Testis (tissue), 3 donors: ENCODE data around the gene CKAP4. TPM values are rescaled to one million over a fixed set of nuclear protein-coding genes. Genes with fewer than 3 reads are reported as not detected.

Experiments
- DNase-seq: peaks from one replicate; pipeline ENCODE4 v3.0.0-alpha.2; 2019
- H3K27ac ChIP-seq, 2 donors: fragments of 200-600 bp; sonication (generic); one replicate each; pipeline ENCODE4 v1.5.1; 2019
- H3K27me3 ChIP-seq: fragments of 200-600 bp; sonication (generic); one replicate; pipeline ENCODE4 v1.5.1; 2019
- H3K36me3 ChIP-seq: fragments of 200-600 bp; sonication (generic); one replicate; pipeline ENCODE4 v1.5.1; 2017; ENCODE audit warnings: low read depth; ENCODE audit errors: missing control alignments
- H3K4me1 ChIP-seq: fragments of 200-600 bp; sonication (generic); one replicate; pipeline ENCODE4 v1.5.1; 2019
- H3K4me3 ChIP-seq, 2 donors: fragments of 200-600 bp; sonication (generic); one replicate each; pipeline ENCODE4 v1.5.1; 2017 to 2019
- H3K9me3 ChIP-seq: fragments of 200-600 bp; sonication (generic); one replicate; pipeline ENCODE4 v1.5.1; 2017
- POLR2A ChIP-seq: fragments of 450-650 bp; IDR thresholded peaks from one replicate; pipeline ENCODE4 v1.6.1; 2017; ENCODE audit warnings: antibody characterized with exemption, mild to moderate bottlenecking, moderate library complexity
- WGBS, 2 donors: methylation state at CpG; one replicate each; pipeline ENCODE4 v1.1.5; 2018; 5-methylcytosine and 5-hydroxymethylcytosine counted together
- intact Hi-C: fragments of 100-400 bp; cut with DNase I; formaldehyde crosslinking; loops from one replicate; pipeline ENCODE4 v1.15.1; 2023; ENCODE audit warnings: low total_unique reads
- polyA plus RNA-seq: library from polyadenylated mRNA; stranded (reverse); fragments of 350-450 nt; fragmentation: Illumina TruSeq; extraction: RNeasy Lipid Tissue Mini Kit (QIAGEN cat#74804); gene quantifications from one replicate; pipeline ENCODE4 v1.2.3, GENCODE V29; 2014; ENCODE audit warnings: low read depth, low replicate concordance; ENCODE audit not compliant: insufficient read depth
- total RNA-seq, 2 donors: library from RNA; depleted of rRNA; stranded (reverse); fragments of >200 nt; gene quantifications; one replicate each; pipeline ENCODE4 v1.2.3, GENCODE V29; 2016
- TF ChIP-seq, protein P1 (sequence below), 3 experiments: fragments of 450-650 bp in 2 of 3; fragments of 200-600 bp in 1 of 3; sonication (generic) in 1 of 3; IDR thresholded peaks; one replicate each; pipeline ENCODE4 v1.5.1; 2016 to 2019; ENCODE audit warnings: antibody characterized with exemption in 3 of 3, mild to moderate bottlenecking in 2 of 3, moderate library complexity in 1 of 3

Gene CKAP4
- total and polyA plus RNA-seq, 3 donors from 2014 or later, result 26.8 to 31.3 (median 31.2) TPM

DNA sequence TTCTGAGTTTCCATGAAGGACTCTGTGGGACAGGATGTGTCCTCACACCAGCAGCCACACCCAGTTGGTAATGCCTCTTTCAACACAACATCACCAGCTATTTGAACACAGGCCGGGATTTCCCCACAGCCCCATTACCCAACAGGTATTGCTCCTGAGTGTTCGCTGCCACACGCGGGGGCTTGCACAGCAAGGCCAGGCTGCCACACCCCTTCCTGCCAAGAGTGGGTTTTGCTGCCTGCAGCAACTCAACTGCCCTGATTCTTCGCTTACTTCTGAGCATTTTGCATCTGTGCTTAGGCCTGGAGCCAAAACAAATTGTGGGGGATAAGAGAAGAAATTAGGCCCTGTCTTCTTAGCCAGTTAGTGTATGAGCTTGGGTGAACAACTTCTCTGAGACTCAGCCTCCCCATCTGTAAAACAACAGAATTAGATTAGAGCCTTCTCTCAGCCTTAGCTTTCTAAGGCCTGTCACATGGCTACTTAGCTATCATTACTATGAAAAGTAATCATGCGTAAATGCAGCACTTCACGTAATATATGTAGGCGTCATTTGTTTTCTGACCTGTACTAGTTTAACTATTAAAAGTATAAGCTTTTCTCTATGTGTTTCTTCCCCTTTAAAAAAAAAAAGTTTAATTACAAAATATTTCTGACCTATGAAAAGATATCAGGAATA, 20.0 kb downstream of the CKAP4 start:
- Histone ChIP-seq H3K27ac (no peak overlapping the region), H3K27me3 (no peaks in the 10 kb centered on the region), H3K4me1 (peaks cover 10% of the 10 kb centered on the region), H3K9me3 (no peaks in the 10 kb centered on the region), H3K36me3 (no peaks in the 10 kb centered on the region), H3K4me3 (no peak overlapping the region)
- WGBS, 2 donors, result 83 to 91% methylated on average over 8 of the region's 8 CpGs
- TF ChIP-seq, protein P1, sequence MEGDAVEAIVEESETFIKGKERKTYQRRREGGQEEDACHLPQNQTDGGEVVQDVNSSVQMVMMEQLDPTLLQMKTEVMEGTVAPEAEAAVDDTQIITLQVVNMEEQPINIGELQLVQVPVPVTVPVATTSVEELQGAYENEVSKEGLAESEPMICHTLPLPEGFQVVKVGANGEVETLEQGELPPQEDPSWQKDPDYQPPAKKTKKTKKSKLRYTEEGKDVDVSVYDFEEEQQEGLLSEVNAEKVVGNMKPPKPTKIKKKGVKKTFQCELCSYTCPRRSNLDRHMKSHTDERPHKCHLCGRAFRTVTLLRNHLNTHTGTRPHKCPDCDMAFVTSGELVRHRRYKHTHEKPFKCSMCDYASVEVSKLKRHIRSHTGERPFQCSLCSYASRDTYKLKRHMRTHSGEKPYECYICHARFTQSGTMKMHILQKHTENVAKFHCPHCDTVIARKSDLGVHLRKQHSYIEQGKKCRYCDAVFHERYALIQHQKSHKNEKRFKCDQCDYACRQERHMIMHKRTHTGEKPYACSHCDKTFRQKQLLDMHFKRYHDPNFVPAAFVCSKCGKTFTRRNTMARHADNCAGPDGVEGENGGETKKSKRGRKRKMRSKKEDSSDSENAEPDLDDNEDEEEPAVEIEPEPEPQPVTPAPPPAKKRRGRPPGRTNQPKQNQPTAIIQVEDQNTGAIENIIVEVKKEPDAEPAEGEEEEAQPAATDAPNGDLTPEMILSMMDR (IDR thresholded peaks at IDR 0.05), result no peak
- no peak for TF ChIP-seq POLR2A
- DNase-seq, result no peak
- intact Hi-C loops, result no loop called here

DNA sequence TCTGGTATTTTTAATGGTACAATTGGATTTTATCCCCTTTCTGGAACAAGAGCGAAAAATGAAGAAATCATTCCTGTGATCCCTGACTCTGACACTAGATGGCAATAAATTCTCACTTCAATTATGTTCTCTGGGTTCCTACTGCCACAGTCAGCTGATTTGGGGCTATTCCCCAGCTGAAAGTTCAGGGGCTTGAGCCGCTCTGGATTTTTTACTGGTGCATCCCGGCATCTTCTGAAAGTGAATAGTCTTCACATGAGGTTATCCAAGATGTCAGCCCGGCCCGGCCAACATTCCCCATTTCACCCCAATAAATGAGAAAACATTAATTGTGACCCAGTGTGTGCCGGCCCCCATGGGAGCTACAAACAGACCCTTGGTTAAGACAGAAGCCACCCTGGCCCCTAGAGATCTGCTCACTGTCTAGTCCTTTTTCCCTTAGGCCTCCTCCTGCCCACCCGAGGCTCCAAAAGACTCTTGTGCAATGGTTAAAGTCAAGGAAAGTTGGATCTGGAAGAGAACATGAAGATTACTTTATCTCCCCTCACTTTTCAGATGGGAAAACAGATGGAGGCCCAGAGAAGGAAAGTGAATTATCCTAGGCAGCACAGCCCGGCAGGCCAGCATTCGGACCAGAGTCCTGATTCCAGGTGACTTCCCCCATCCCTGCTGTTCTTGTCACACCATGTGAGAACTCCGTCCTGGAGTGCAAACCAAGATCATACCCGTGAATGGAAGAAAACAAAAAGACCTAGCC, 20.8 kb downstream of the CKAP4 start:
- Histone ChIP-seq H3K4me3 (no peak overlapping the region), H3K36me3 (no peaks in the 10 kb centered on the region), H3K4me1 (peaks cover 10% of the 10 kb centered on the region), H3K27ac (no peak overlapping the region), H3K9me3 (no peaks in the 10 kb centered on the region), H3K27me3 (no peaks in the 10 kb centered on the region)
- intact Hi-C loops, result no loop called here
- TF ChIP-seq, protein P1 (IDR thresholded peaks at IDR 0.05), result peak; percentile 57 to 70 (median 68)
- no peak for TF ChIP-seq POLR2A
- no peak for DNase-seq
- WGBS, 2 donors, result 59 to 67% methylated on average over 11 of the region's 11 CpGs

DNA sequence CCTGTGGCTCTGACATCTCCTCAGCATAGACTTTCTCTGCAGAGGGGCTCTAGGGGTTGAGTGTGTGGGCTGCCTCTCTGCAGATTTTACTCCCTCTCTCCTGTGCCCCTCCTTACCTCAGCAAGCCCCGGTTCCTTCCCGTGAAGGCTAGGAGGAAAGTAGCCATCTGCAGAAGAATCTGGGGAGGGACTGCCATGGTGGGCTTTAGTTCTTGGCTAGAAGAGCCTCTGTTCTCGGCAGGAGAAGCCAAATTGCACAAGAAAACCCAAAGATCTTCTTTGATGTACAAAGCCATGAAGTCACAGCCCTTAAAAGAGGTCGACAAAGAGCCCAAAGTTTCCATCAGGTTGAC, 23.5 kb downstream of the CKAP4 start:
- Histone ChIP-seq H3K9me3 (no peaks in the 10 kb centered on the region), H3K27me3 (no peaks in the 10 kb centered on the region), H3K36me3 (no peaks in the 10 kb centered on the region), H3K27ac (no peak overlapping the region), H3K4me1 (peaks cover 10% of the 10 kb centered on the region), H3K4me3 (no peak overlapping the region)
- intact Hi-C loops, result no loop called here
- TF ChIP-seq, protein P1 (IDR thresholded peaks at IDR 0.05), result no peak
- TF ChIP-seq POLR2A, result no peak
- WGBS, 2 donors, result 51 to 55% methylated on average over 4 of the region's 4 CpGs
- no peak for DNase-seq

DNA sequence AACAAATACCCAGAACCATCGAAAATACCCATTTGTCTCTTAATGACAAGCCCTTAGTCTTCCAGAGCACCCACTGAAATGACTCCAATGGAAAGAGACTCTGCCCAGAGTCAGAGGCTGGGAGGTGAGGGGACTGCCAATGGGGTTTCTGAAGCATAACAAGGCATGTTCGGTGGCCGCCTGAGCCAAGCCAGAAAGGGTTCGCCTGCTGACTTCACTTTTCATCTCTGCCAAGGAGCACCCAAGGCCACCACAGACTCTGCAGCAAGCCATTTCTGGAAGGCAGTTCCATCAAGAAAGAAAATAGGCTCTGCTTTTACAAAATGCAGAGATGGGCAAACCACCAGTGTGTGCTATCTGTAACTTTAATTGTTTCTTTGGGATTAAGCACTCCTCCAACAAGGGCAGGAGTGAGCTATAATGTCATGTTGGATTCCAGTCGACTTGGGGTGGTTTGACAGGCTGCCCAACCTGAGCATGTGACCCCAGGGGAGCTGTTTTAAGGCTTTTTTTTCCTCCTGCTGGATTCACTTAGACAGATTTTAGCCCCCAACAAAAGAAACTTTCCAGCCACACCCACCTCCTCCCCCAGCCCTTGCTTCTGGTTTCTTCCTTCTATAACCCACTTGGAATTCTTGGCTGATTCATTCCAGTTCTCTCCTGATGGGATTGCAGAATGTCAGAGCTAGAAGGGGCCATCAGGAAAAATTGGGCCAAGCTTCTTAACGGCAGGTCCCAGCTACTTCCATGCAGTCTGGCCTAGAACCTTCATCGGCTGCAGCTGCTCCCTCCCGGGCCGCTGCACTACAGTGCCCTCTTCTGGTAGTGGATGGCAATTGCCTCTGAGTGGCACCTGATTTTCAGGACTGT, 24.1 kb downstream of the CKAP4 start:
- Histone ChIP-seq H3K36me3 (no peaks in the 10 kb centered on the region), H3K9me3 (no peaks in the 10 kb centered on the region), H3K4me1 (peaks cover 10% of the 10 kb centered on the region), H3K4me3 (no peak overlapping the region), H3K27ac (no peak overlapping the region), H3K27me3 (no peaks in the 10 kb centered on the region)
- TF ChIP-seq POLR2A, result no peak
- TF ChIP-seq, protein P1 (IDR thresholded peaks at IDR 0.05), result peak; percentile 78 to 98 (median 94)
- 34 to 56% methylated on average over 9 of the region's 9 CpGs for WGBS, 2 donors
- intact Hi-C loops, result no loop called here
- DNase-seq, result peak; percentile 77
